C4-2B (cell line): ENCODE data around the gene NUP210.

Experiments used
- ZFX ChIP-seq: fragments of 450-650 bp; IDR thresholded peaks from 2 replicates; pipeline ENCODE4 v1.6.1; 2017
- TF ChIP-seq, protein P1 (sequence below): fragments of 450-650 bp; conservative IDR thresholded peaks from 2 replicates; pipeline ENCODE4 v1.5.1; 2017; ENCODE audit warnings: mild to moderate bottlenecking

DNA sequence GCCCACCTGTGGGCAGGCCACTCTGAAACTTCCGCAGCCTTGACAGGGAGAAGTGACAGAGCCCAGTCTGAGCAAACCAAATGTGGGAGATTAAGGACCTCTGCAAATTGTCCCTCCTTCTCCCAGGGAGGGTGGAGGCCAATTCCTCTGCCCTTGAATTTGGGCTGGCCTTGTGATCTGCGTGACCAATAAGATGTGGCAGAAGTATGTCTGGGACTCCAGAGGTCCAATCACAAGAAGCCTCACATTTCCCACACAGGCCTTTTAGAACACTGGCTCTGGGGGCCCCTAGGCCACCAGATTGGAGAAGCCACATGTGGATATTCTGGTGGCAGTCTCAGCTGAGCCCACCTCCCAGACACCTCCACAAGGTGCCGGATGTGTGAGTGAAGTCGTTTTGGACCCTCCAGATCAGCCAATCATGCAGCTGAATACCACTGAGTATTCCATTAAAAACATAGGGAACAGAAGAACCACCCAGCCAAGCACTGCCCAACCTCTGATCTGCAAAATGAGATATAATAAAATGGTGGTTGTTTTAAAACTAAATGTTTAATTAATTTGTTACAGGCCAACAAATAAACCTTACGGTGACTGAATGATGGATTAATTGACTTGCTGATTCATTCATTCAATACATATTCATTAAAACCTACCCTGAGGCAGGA is 150.3 kb downstream of the NUP210 start:
- TF ChIP-seq, protein P1, sequence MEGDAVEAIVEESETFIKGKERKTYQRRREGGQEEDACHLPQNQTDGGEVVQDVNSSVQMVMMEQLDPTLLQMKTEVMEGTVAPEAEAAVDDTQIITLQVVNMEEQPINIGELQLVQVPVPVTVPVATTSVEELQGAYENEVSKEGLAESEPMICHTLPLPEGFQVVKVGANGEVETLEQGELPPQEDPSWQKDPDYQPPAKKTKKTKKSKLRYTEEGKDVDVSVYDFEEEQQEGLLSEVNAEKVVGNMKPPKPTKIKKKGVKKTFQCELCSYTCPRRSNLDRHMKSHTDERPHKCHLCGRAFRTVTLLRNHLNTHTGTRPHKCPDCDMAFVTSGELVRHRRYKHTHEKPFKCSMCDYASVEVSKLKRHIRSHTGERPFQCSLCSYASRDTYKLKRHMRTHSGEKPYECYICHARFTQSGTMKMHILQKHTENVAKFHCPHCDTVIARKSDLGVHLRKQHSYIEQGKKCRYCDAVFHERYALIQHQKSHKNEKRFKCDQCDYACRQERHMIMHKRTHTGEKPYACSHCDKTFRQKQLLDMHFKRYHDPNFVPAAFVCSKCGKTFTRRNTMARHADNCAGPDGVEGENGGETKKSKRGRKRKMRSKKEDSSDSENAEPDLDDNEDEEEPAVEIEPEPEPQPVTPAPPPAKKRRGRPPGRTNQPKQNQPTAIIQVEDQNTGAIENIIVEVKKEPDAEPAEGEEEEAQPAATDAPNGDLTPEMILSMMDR = no peak
- no peak for TF ChIP-seq ZFX
